Neutrophil (primary cell): ENCODE measurements around the gene ZFP36L2.

ENCODE experiments used
- H3K27ac ChIP-seq: fragments of 200-600 bp; sonication (generic); 2 replicates; pipeline ENCODE4 v1.5.1; 2016; ENCODE audit warnings: mild to moderate bottlenecking, moderate library complexity
- H3K27me3 ChIP-seq: fragments of 200-600 bp; sonication (generic); 2 replicates; pipeline ENCODE4 v1.6.0; 2016; ENCODE audit warnings: mild to moderate bottlenecking
- H3K36me3 ChIP-seq: fragments of 200-600 bp; sonication (generic); 2 replicates; pipeline ENCODE4 v1.5.1; 2017
- H3K4me1 ChIP-seq, 2 experiments: fragments of 200-600 bp in 1 of 2; sonication (generic) in 1 of 2; 1 replicate in 1 of 2; 2 replicates in 1 of 2; pipeline versions ENCODE4 v1.5.1 to v1.6.1; 2013 to 2016; ENCODE audit warnings: low read depth in 1 of 2, low read length in 1 of 2, mild to moderate bottlenecking in 1 of 2, moderate library complexity in 1 of 2; ENCODE audit not compliant: control insufficient read depth in 1 of 2, insufficient read depth in 1 of 2
- H3K4me3 ChIP-seq, 2 experiments: fragments of 200-600 bp in 1 of 2; sonication (generic) in 1 of 2; 1 replicate in 1 of 2; 2 replicates in 1 of 2; pipeline ENCODE4 v1.5.1; 2013 to 2016; ENCODE audit warnings: low read depth in 1 of 2, low read length in 1 of 2, mild to moderate bottlenecking in 1 of 2, moderate library complexity in 1 of 2
- H3K9me3 ChIP-seq: fragments of 200-600 bp; sonication (generic); 2 replicates; pipeline ENCODE4 v1.5.1; 2016
- CTCF ChIP-seq: fragments of 200-600 bp; sonication (generic); IDR thresholded peaks from 2 replicates; pipeline ENCODE4 v1.5.1; 2016; ENCODE audit warnings: antibody characterized with exemption

The ZFP36L2 gene

GRCh38 chr2:43258547-43259156, 32.2 kb upstream of the ZFP36L2 start:
- no peaks in the 10 kb centered on the region for H3K27me3 ChIP-seq
- no peaks in the 10 kb centered on the region for H3K9me3 ChIP-seq
- no peaks in the 10 kb centered on the region for H3K4me1 ChIP-seq
- H3K4me3 ChIP-seq, result no peak overlapping the region
- no peaks in the 10 kb centered on the region for H3K36me3 ChIP-seq
- H3K27ac ChIP-seq, result no peak overlapping the region
- no peak for TF ChIP-seq CTCF

- Histone ChIP-seq H3K27ac (no peak overlapping the region), H3K4me1 (no peaks in the 10 kb centered on the region), H3K27me3 (no peaks in the 10 kb centered on the region), H3K36me3 (no peaks in the 10 kb centered on the region), H3K4me3 (no peak overlapping the region), H3K9me3 (no peaks in the 10 kb centered on the region)
- TF ChIP-seq CTCF, result no peak
Observed at GRCh38 chr2:43255296-43255910, 29.0 kb upstream of the ZFP36L2 start.

- Histone ChIP-seq H3K27ac (no peak overlapping the region), H3K36me3 (no peaks in the 10 kb centered on the region), H3K4me1 (no peaks in the 10 kb centered on the region), H3K27me3 (no peaks in the 10 kb centered on the region), H3K4me3 (no peak overlapping the region), H3K9me3 (no peaks in the 10 kb centered on the region)
- no peak for TF ChIP-seq CTCF
Observed at GRCh38 chr2:43254331-43254730, 27.9 kb upstream of the ZFP36L2 start.

- no peak for TF ChIP-seq CTCF
- Histone ChIP-seq H3K27ac (no peak overlapping the region), H3K4me3 (no peak overlapping the region), H3K9me3 (no peaks in the 10 kb centered on the region), H3K36me3 (no peaks in the 10 kb centered on the region), H3K27me3 (no peaks in the 10 kb centered on the region), H3K4me1 (no peaks in the 10 kb centered on the region)
Observed at GRCh38 chr2:43251171-43251731, 24.8 kb upstream of the ZFP36L2 start.

- no peak for TF ChIP-seq CTCF
- no peaks in the 10 kb centered on the region for H3K4me1 ChIP-seq
- H3K27ac ChIP-seq, result no peak overlapping the region
- H3K9me3 ChIP-seq, result no peaks in the 10 kb centered on the region
- H3K4me3 ChIP-seq, result no peak overlapping the region
- H3K36me3 ChIP-seq, result no peaks in the 10 kb centered on the region
- H3K27me3 ChIP-seq, result no peaks in the 10 kb centered on the region
Observed at GRCh38 chr2:43250015-43250414, 23.6 kb upstream of the ZFP36L2 start.
